Lower lobe of right lung (tissue), 2 donors: ENCODE results near the gene PGBD2. TPM values are rescaled to one million over a fixed set of nuclear protein-coding genes. Genes with fewer than 3 reads are reported as not detected.

Experiments
- ATAC-seq, 2 donors: fragments of 200-7000 bp; cut with Tn5 transposase; one replicate each; pipeline ENCODE4 v1.9.1; 2020 to 2022; ENCODE audit warnings: mild to moderate bottlenecking in 2 of 2, moderate library complexity in 2 of 2
- DNase-seq: peaks from one replicate; pipeline ENCODE4 v3.0.0-alpha.2; 2020
- H3K27ac ChIP-seq: fragments of 200-600 bp; one replicate; pipeline ENCODE4 v1.8.0; 2022
- H3K27me3 ChIP-seq: fragments of 200-600 bp; one replicate; pipeline ENCODE4 v1.8.0; 2022; ENCODE audit warnings: low read depth
- H3K36me3 ChIP-seq: fragments of 200-600 bp; one replicate; pipeline ENCODE4 v1.8.0; 2022; ENCODE audit warnings: mild to moderate bottlenecking
- H3K4me1 ChIP-seq: fragments of 200-600 bp; one replicate; pipeline ENCODE4 v1.8.0; 2022
- H3K4me3 ChIP-seq: fragments of 200-600 bp; one replicate; pipeline ENCODE4 v1.8.0; 2022; ENCODE audit warnings: mild to moderate bottlenecking
- H3K9me3 ChIP-seq: fragments of 200-600 bp; one replicate; pipeline ENCODE4 v1.8.0; 2022
- intact Hi-C: fragments of 100-400 bp; cut with DNase I; formaldehyde crosslinking; loops from one replicate; pipeline ENCODE4 v1.11.0; 2022
- long read RNA-seq: library from polyadenylated mRNA; unstranded; transcript quantifications from one replicate; pipeline ENCODE4 v2.0.0, GENCODE V29; 2021
- total RNA-seq: library from RNA; stranded (reverse); fragmentation: NEBNext Ultra II Directional; extraction: Animal tissue kit (Norgen Biotek cat#: 25700); gene quantifications from one replicate; pipeline ENCODE4 v1.2.1, GENCODE V29; 2021
- TF ChIP-seq, protein P1 (sequence below): fragments of 200-600 bp; IDR thresholded peaks from one replicate; pipeline ENCODE4 v1.8.0; 2022; ENCODE audit warnings: antibody characterized with exemption, mild to moderate bottlenecking
- donor health status: DM: no; HTN: yes; CAD: no; lungs with severe emphysema.

Gene PGBD2, protein sequence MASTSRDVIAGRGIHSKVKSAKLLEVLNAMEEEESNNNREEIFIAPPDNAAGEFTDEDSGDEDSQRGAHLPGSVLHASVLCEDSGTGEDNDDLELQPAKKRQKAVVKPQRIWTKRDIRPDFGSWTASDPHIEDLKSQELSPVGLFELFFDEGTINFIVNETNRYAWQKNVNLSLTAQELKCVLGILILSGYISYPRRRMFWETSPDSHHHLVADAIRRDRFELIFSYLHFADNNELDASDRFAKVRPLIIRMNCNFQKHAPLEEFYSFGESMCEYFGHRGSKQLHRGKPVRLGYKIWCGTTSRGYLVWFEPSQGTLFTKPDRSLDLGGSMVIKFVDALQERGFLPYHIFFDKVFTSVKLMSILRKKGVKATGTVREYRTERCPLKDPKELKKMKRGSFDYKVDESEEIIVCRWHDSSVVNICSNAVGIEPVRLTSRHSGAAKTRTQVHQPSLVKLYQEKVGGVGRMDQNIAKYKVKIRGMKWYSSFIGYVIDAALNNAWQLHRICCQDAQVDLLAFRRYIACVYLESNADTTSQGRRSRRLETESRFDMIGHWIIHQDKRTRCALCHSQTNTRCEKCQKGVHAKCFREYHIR
- 9.1 TPM for total RNA-seq
- long read RNA-seq, transcript PGBD2-201 (3 exons, 2,136 nt) = major isoform, 10 of 14 reads
- long read RNA-seq, partial matches to known transcripts = 1 of 14 reads
- long read RNA-seq, other reads (novel, unspliced or antisense) = 1 of 14 reads

DNA sequence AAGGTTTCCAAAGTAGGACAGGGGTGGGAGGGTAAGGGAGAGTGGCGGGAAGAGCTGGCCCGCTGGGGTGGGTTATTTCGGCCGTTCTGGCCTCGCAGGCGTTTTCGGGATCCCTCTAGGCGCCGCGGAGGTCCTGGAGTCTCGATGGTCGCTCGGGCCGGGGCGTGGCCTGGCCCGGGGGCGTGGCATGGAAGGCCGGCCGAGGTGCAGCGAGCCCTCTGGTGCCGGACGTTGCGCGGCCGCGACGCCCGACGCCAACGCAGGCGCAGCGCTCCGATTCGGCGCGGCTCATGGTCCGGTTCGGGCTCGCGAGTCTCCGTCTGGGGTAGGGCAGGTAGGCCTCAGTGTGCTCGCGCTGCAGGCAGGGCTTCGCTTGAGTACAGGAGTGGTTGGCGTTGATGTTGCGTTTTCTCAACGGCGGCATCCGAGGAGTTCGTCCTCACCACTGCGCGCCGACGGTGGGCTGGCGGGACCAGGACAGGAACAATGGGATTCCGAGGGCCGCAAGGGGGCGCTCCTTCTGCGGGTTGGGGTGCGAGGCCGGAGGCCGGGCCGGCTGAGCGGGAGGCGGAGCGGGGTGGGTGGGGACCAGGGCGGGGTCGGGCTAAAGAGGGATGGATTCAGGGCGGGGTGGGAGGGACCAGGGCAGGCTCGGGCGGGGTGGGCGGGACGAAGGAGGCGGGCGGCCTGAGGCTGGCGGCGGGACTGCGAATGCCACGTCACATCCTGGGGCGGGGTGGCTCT is at the start of gene PGBD2:
Gene PGBD2, plus strand, starts transcription at position 227 of the 744 bp plus-strand sequence. CDS start 7,628 bp downstream, outside the sequence.
- H3K9me3 ChIP-seq = no peaks in the 10 kb centered on the region
- DNase-seq (peak; percentile 95), ATAC-seq (peak; percentile 98)
- peak within 1 kb of the TSS; percentile 77 for H3K4me3 ChIP-seq
- no peaks in the 10 kb centered on the region for H3K36me3 ChIP-seq
- intact Hi-C loops = no loop called here
- H3K27ac ChIP-seq = peak within 1 kb of the TSS; percentile 96
- TF ChIP-seq, protein P1, sequence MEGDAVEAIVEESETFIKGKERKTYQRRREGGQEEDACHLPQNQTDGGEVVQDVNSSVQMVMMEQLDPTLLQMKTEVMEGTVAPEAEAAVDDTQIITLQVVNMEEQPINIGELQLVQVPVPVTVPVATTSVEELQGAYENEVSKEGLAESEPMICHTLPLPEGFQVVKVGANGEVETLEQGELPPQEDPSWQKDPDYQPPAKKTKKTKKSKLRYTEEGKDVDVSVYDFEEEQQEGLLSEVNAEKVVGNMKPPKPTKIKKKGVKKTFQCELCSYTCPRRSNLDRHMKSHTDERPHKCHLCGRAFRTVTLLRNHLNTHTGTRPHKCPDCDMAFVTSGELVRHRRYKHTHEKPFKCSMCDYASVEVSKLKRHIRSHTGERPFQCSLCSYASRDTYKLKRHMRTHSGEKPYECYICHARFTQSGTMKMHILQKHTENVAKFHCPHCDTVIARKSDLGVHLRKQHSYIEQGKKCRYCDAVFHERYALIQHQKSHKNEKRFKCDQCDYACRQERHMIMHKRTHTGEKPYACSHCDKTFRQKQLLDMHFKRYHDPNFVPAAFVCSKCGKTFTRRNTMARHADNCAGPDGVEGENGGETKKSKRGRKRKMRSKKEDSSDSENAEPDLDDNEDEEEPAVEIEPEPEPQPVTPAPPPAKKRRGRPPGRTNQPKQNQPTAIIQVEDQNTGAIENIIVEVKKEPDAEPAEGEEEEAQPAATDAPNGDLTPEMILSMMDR = peak; percentile 60
- no peaks in the 10 kb centered on the region for H3K27me3 ChIP-seq
- peaks cover 16% of the 10 kb centered on the region for H3K4me1 ChIP-seq

DNA sequence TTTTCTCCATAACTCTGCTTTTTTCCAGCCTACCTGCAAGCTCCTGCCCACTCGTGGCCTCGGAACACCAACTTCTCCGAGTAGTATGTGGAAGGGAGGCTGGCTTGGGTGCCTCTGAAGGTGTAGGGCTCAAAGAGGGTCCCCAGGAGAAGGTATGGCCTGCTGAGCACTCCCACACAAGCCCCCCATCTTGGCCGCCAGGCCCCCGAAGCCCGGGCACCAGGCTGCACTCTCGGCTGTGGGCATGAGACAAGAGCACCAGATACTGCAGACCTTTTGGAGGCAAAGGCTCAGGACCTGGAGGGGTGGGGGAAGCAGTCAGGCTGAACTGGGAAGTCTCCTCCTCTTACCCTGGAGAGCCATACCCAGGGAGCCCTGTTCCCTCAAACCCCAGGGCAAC is 48.8 kb upstream of the PGBD2 start:
- no peak for DNase-seq
- Histone ChIP-seq H3K9me3 (no peaks in the 10 kb centered on the region), H3K36me3 (peaks cover 23% of the 10 kb centered on the region), H3K27me3 (no peaks in the 10 kb centered on the region), H3K4me3 (peak overlapping the region; percentile 60), H3K4me1 (peaks cover 19% of the 10 kb centered on the region), H3K27ac (no peak overlapping the region)
- TF ChIP-seq, protein P1 = no peak
- intact Hi-C loops = no loop called here
- no peak for ATAC-seq

DNA sequence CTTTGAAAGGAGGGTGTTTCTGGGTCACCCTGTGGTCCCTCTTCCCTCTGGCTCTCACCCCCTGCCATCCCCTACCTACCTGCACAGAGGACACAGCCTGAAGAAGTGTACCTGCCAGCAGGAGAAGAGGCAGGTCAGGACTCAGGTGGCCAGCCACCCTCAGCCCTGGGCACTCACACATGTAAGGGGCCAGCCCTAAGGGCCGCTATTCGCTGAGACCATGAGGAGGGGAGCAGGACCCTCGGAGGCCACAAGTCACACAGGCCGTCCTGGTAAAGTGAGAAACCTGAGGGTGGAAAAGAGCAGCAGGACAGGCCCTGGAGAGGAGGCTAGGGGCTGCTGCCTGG is 48.3 kb upstream of the PGBD2 start:
- peak overlapping the region; percentile 60 for H3K4me3 ChIP-seq
- intact Hi-C loops = no loop called here
- DNase-seq (no peak), ATAC-seq (peak; percentile 0)
- no peaks in the 10 kb centered on the region for H3K27me3 ChIP-seq
- no peaks in the 10 kb centered on the region for H3K9me3 ChIP-seq
- H3K27ac ChIP-seq = peak overlapping the region; percentile 96
- TF ChIP-seq, protein P1 = no peak
- H3K4me1 ChIP-seq = peaks cover 23% of the 10 kb centered on the region
- peaks cover 23% of the 10 kb centered on the region for H3K36me3 ChIP-seq

DNA sequence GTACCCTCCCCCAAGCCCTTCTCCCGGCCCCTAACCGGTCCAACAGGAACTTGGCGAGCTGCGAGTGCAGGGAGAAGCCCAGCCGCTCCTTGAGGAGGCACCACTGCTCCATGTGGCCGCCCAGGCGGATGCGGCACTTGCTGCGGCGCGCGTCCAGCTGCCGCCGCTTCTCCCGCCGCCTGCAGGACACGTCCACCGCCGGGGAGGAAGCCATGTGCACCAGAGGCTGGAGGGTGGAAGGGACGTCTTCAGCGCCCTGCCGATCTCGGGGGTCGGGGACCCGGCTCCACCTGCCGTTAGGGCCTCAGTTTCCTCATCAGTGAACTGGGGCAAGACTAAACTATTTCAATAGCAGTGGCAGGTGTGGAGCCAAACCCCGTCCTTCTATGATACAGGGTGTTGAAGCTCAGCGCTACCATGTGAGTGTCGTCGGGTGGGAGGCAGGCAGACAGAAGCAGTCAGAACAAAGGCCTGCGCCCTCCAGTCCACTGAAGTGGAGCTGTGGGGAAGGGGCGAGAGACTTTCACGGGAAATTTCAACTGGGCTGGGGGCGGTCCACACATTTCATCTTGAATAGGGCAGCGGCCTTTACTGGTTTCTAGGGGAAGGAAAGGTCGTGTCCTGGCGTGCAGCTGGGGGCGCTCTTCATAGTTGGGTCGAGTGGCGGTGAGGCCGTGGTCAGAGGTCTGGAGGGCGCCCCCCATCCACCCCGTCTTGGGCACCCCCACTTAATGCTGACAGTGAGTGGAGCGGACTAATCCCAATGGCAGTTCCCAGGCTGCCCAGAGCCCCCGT is 47.7 kb upstream of the PGBD2 start:
- intact Hi-C loops = no loop called here
- Histone ChIP-seq H3K4me1 (peaks cover 29% of the 10 kb centered on the region), H3K4me3 (peak overlapping the region; percentile 60), H3K27me3 (no peaks in the 10 kb centered on the region), H3K27ac (peak overlapping the region; percentile 96), H3K36me3 (peaks cover 21% of the 10 kb centered on the region), H3K9me3 (no peaks in the 10 kb centered on the region)
- TF ChIP-seq, protein P1 = peak; percentile 48
- DNase-seq = peak; percentile 85
- ATAC-seq = peak; percentile 75 to 78
